PC-9 (cell line): ENCODE results near the gene PARD6B. TPM values are rescaled to one million over a fixed set of nuclear protein-coding genes. Genes with fewer than 3 reads are reported as not detected.

Experiments
- BruUV-seq: library from RNA; stranded (reverse); fragments of 400-500 nt; replicated peaks from 2 replicates; lab custom pipeline; 2021; lab: Mats Ljungman, UMichigan
- CTCF ChIA-PET: fragments of 300-600 bp; sonication (Branson Sonifier 250); formaldehyde crosslinking; loops from one replicate; lab custom pipeline; 2022; ENCODE audit warnings: antibody characterized with exemption; lab: Charles Lee
- POLR2A ChIA-PET: fragments of 300-600 bp; sonication (Branson Sonifier 250); formaldehyde crosslinking; loops from one replicate; lab custom pipeline; 2022; ENCODE audit warnings: antibody characterized with exemption; ENCODE audit not compliant: unreplicated experiment; lab: Charles Lee
- DNase-seq, 2 experiments: peaks; one replicate each; pipeline versions ENCODE4 v3.0.0 to v3.0.0-alpha.2; 2015 to 2022; ENCODE audit warnings: mixed read lengths in 1 of 2
- H2AFZ ChIP-seq: fragments of 200-600 bp; sonication (generic); 2 replicates; pipeline ENCODE4 v1.8.1; 2017; ENCODE audit warnings: antibody characterized with exemption
- H3F3A ChIP-seq: fragments of 200-600 bp; sonication (generic); 2 replicates; pipeline ENCODE4 v1.8.1; 2017; ENCODE audit warnings: antibody characterized with exemption, mild to moderate bottlenecking, low read depth; ENCODE audit not compliant: insufficient read depth
- H3K27ac ChIP-seq: fragments of 200-600 bp; sonication (generic); 2 replicates; pipeline ENCODE4 v1.6.1; 2016; ENCODE audit warnings: mixed run types
- H3K27me3 ChIP-seq: fragments of 200-600 bp; sonication (generic); 2 replicates; pipeline ENCODE4 v1.6.1; 2016; ENCODE audit warnings: low read depth, mixed run types; ENCODE audit not compliant: insufficient read depth
- H3K36me3 ChIP-seq: fragments of 200-600 bp; sonication (generic); 2 replicates; pipeline ENCODE4 v1.6.1; 2016; ENCODE audit warnings: low read depth, mixed run types
- H3K4me1 ChIP-seq: fragments of 200-600 bp; sonication (generic); replicated peaks from 2 replicates; pipeline ENCODE4 v1.6.1; 2016; ENCODE audit warnings: mixed run types; ENCODE audit not compliant: insufficient read depth
- H3K4me2 ChIP-seq: fragments of 200-600 bp; sonication (generic); 2 replicates; pipeline ENCODE4 v1.6.1; 2017; ENCODE audit warnings: mixed run types
- H3K4me3 ChIP-seq: fragments of 200-600 bp; sonication (generic); 2 replicates; pipeline ENCODE4 v1.6.1; 2016; ENCODE audit warnings: mixed run types
- H3K79me2 ChIP-seq: fragments of 200-600 bp; sonication (generic); 2 replicates; pipeline ENCODE4 v1.6.1; 2017; ENCODE audit warnings: low read depth, mixed run types
- H3K9me2 ChIP-seq: fragments of 200-600 bp; sonication (generic); 2 replicates; pipeline ENCODE4 v1.8.1; 2017; ENCODE audit warnings: mild to moderate bottlenecking; ENCODE audit not compliant: insufficient read depth
- H3K9me3 ChIP-seq: fragments of 200-600 bp; sonication (generic); 2 replicates; pipeline ENCODE4 v1.8.1; 2016; ENCODE audit warnings: low read depth; ENCODE audit not compliant: insufficient read depth
- H4K20me1 ChIP-seq: fragments of 200-600 bp; sonication (generic); 2 replicates; pipeline ENCODE4 v1.8.1; 2017; ENCODE audit not compliant: insufficient read depth
- EZH2 ChIP-seq: fragments of 200-600 bp; sonication (generic); IDR thresholded peaks from 2 replicates; pipeline ENCODE4 v1.8.0; 2017; ENCODE audit warnings: antibody characterized with exemption, low read depth
- intact Hi-C: fragments of 100-400 bp; cut with micrococcal nuclease; formaldehyde crosslinking; loops from one replicate; pipeline ENCODE4 v1.10.0; 2022; ENCODE audit not compliant: unreplicated experiment
- total RNA-seq: library from RNA; stranded (reverse); gene quantifications from 2 replicates; pipeline ENCODE4 v1.2.3, GENCODE V29; 2021
- TF ChIP-seq, protein P1 (sequence below): fragments of 200-600 bp; sonication (generic); conservative IDR thresholded peaks from 2 replicates; pipeline ENCODE4 v1.6.1; 2017; ENCODE audit warnings: mixed run types, antibody characterized with exemption, mild to moderate bottlenecking, moderate library complexity

Gene PARD6B
- total RNA-seq, 1 experiment from 2014 or later: 52.2 TPM

DNA sequence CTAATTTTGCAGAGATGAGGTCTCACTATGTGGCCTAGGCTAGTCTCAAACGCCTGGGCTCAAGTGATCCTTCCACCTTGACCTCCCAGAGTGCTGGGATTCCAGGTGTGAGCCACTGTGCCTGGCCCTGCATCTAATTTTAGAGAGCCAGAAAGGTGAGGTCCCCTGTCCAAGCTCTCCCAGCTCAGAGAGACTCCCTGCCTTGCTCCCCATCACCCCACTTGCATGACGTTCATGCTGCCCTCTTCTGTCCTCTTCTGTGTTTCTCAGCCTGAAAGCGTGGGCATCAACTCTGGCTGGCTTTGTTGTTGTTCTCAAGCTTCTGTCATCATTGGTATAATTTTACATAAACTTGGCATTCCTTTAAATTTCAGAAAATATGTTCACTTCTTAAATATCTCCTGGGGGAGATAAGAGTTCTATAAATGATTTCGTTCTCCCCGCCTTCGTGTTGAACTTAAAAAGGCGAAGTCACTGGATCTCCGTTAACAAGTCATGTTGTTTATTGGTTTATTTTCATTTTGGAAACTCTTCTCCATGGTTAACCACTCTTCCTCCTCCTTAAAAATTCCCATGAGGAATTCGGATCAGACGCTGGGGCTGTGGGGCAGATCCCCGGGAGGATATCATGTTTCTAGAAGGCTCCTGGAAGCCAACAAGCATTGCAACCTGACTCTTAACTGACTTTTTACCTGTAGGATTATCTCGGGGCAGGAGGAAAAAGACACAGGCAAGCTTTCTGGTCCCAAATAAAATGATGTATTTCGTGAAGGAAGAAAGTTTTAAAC, 13.2 kb upstream of the PARD6B start:
- no peak overlapping the region for H3K27ac ChIP-seq

DNA sequence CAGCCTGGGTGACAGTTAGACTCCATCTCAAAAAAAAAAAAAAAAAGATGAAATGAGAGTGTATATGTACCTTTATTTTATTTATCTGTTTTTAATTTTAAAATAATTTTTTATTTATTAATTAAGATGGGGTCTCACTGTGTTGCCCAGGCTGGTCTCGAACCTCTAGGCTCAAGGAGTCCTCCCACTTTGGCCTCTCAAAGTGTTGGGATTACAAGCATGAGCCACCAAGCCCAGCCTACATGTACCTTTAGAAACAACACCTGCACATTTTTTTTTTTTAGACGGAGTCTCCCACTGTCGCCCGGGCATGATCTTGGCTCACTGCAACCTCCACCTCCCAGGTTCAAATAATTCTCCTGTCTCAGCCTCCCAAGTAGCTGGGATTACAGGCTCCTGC, 12.1 kb upstream of the PARD6B start:
- ChIA-PET CTCF (no interaction called here), POLR2A (no interaction called here)
- no TSS peak for BruUV-seq

More for the DNA sequence above, 13.2 kb upstream of the PARD6B start:
- Histone ChIP-seq H3F3A (peaks cover 46% of the 10 kb centered on the region), H3K36me3 (no peaks in the 10 kb centered on the region), H3K27me3 (no peaks in the 10 kb centered on the region), H4K20me1 (no peaks in the 10 kb centered on the region), H3K4me3 (no peak overlapping the region), H2AFZ (no peak overlapping the region), H3K79me2 (no peaks in the 10 kb centered on the region), H3K4me2 (no peak overlapping the region), H3K9me2 (no peaks in the 10 kb centered on the region), H3K4me1 (peaks cover 48% of the 10 kb centered on the region), H3K9me3 (no peaks in the 10 kb centered on the region)
- no peak for TF ChIP-seq EZH2
- TF ChIP-seq, protein P1, sequence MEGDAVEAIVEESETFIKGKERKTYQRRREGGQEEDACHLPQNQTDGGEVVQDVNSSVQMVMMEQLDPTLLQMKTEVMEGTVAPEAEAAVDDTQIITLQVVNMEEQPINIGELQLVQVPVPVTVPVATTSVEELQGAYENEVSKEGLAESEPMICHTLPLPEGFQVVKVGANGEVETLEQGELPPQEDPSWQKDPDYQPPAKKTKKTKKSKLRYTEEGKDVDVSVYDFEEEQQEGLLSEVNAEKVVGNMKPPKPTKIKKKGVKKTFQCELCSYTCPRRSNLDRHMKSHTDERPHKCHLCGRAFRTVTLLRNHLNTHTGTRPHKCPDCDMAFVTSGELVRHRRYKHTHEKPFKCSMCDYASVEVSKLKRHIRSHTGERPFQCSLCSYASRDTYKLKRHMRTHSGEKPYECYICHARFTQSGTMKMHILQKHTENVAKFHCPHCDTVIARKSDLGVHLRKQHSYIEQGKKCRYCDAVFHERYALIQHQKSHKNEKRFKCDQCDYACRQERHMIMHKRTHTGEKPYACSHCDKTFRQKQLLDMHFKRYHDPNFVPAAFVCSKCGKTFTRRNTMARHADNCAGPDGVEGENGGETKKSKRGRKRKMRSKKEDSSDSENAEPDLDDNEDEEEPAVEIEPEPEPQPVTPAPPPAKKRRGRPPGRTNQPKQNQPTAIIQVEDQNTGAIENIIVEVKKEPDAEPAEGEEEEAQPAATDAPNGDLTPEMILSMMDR: no peak
- ChIA-PET CTCF (interaction anchor here (0.7 to 1.4 kb wide), 2 partner anchors 9 to 22 kb away, joined by 3 to 4 read pairs; no protein-coding TSS in a partner anchor), POLR2A (interaction anchor here (1.0 kb wide), 1 partner anchor 11 kb away, joined by 3 read pairs; no protein-coding TSS in a partner anchor)
- BruUV-seq: no TSS peak
- intact Hi-C loops: loop anchor here (10.0 kb wide), 1 partner anchor 47 kb away; no protein-coding TSS in a partner anchor
- DNase-seq: no peak

DNA sequence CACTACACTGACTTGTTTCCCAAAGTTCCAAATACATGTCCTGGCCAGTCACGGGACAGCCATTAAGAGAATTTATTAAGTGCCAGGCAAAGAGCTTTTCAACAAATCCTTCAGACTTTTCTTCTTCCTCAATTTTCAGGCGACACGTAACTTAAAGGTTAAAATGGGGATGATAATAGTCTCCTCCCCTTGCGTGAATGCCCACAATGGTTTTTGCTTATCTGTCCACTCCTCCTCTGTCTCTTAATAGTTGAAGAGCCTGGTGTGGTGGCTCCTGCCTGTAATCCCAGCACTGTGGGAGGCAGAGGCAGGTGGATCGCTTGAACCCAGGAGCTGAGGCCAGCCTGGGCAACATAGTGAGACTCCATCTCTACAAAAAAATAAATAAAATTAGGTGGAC, 11.4 kb upstream of the PARD6B start:
- Histone ChIP-seq H4K20me1 (no peaks in the 10 kb centered on the region), H3K27me3 (no peaks in the 10 kb centered on the region), H3K27ac (no peak overlapping the region), H3K9me3 (no peaks in the 10 kb centered on the region), H3K79me2 (no peaks in the 10 kb centered on the region), H3K36me3 (no peaks in the 10 kb centered on the region), H3F3A (peaks cover 50% of the 10 kb centered on the region), H3K4me1 (peaks cover 49% of the 10 kb centered on the region), H3K4me2 (no peak overlapping the region), H3K9me2 (no peaks in the 10 kb centered on the region), H2AFZ (no peak overlapping the region), H3K4me3 (no peak overlapping the region)
- POLR2A ChIA-PET: no interaction called here
- intact Hi-C loops: no loop called here
- CTCF ChIA-PET: interaction anchor here (0.7 kb wide), 1 partner anchor 19 kb away, joined by 27 read pairs; no protein-coding TSS in a partner anchor
- no peak for TF ChIP-seq EZH2
- TF ChIP-seq, protein P1: no peak
- BruUV-seq: no TSS peak
- no peak for DNase-seq

More for the DNA sequence above, 12.1 kb upstream of the PARD6B start:
- TF ChIP-seq, protein P1: no peak
- no peak for TF ChIP-seq EZH2
- H3K36me3 ChIP-seq: no peaks in the 10 kb centered on the region
- DNase-seq: no peak
- H3K4me1 ChIP-seq: peaks cover 44% of the 10 kb centered on the region
- peaks cover 48% of the 10 kb centered on the region for H3F3A ChIP-seq
- intact Hi-C loops: loop anchor here (10.0 kb wide), 1 partner anchor 45 kb away; no protein-coding TSS in a partner anchor
- H2AFZ ChIP-seq: no peak overlapping the region
- no peak overlapping the region for H3K4me2 ChIP-seq
- no peak overlapping the region for H3K27ac ChIP-seq
- no peak overlapping the region for H3K4me3 ChIP-seq
- H3K79me2 ChIP-seq: no peaks in the 10 kb centered on the region
- no peaks in the 10 kb centered on the region for H3K9me2 ChIP-seq
- H3K27me3 ChIP-seq: no peaks in the 10 kb centered on the region
- no peaks in the 10 kb centered on the region for H3K9me3 ChIP-seq
- no peaks in the 10 kb centered on the region for H4K20me1 ChIP-seq
